OCI-LY1 (cell line): ENCODE data around the gene RUNDC1.

Experiments used
- EZH2 ChIP-seq: fragments of 200-600 bp; sonication (generic), shearing (Covaris generic); IDR thresholded peaks from 2 replicates; pipeline ENCODE4 v1.8.0; 2017; ENCODE audit warnings: borderline replicate concordance, mixed run types, mild to moderate bottlenecking, antibody characterized with exemption, low read length, moderate library complexity, mixed read lengths
- TF ChIP-seq, protein P1 (sequence below): fragments of 200-600 bp; sonication (generic), shearing (Covaris generic); IDR thresholded peaks from 2 replicates; pipeline ENCODE4 v1.5.1; 2017; ENCODE audit warnings: mild to moderate bottlenecking, antibody characterized with exemption, low read length, moderate library complexity, mixed read lengths

DNA sequence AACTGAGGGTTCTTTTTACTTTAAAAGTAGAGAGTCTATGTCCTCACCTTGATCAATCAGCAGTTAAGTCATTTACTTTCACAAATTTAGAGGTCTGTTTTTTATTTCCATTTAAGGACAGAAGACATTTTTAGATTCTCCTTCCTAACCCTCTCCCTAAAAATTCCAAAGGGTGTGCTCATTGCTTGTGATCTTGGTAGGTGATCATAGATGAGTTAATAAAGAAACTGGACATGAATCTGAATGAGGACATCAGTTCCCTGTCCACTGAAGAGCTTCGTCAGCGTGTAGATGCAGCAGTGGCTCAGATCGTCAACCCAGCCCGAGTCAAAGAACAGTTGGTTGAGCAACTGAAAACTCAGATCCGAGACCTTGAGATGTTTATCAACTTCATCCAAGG, 8.8 kb downstream of the RUNDC1 start:
- TF ChIP-seq, protein P1, sequence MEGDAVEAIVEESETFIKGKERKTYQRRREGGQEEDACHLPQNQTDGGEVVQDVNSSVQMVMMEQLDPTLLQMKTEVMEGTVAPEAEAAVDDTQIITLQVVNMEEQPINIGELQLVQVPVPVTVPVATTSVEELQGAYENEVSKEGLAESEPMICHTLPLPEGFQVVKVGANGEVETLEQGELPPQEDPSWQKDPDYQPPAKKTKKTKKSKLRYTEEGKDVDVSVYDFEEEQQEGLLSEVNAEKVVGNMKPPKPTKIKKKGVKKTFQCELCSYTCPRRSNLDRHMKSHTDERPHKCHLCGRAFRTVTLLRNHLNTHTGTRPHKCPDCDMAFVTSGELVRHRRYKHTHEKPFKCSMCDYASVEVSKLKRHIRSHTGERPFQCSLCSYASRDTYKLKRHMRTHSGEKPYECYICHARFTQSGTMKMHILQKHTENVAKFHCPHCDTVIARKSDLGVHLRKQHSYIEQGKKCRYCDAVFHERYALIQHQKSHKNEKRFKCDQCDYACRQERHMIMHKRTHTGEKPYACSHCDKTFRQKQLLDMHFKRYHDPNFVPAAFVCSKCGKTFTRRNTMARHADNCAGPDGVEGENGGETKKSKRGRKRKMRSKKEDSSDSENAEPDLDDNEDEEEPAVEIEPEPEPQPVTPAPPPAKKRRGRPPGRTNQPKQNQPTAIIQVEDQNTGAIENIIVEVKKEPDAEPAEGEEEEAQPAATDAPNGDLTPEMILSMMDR: no peak
- no peak for TF ChIP-seq EZH2
